Activated CD4-positive, alpha-beta T cell treated with anti-CD3 and anti-CD28 coated beads, Interleukin-2, Interleukin-4, amounts not matched to agents 100 ng/mL and 50 ng/mL, durations not matched to agents 16 hours and 8 hours (primary cell): ENCODE measurements around the gene VTI1A.
A peak's percentile ranks its signal among the peaks of the same experiment; 100 is the strongest.
"Not testable (repeated sequence)": the region's sequence is repeated elsewhere in the genome, so short reads cannot be mapped to it uniquely, and the experiment has no call there.

Experiments used
- DNase-seq: peaks from one replicate; pipeline ENCODE4 v3.0.0-alpha.2; 2020; ENCODE audit warnings: low spot score

Gene VTI1A

GRCh38 chr10:112507046-112507445, 60.0 kb downstream of the VTI1A start:
- no peak for DNase-seq

- no peak for DNase-seq
Measured at GRCh38 chr10:112507988-112508387, 61.0 kb downstream of the VTI1A start.

GRCh38 chr10:112509558-112510291, 62.7 kb downstream of the VTI1A start:
- no peak for DNase-seq

GRCh38 chr10:112510384-112510783, 63.4 kb downstream of the VTI1A start:
- DNase-seq = peak; percentile 49

GRCh38 chr10:112512294-112512693, 65.3 kb downstream of the VTI1A start:
- DNase-seq = no peak

GRCh38 chr10:112515126-112515525, 68.1 kb downstream of the VTI1A start:
- no peak for DNase-seq

- no peak for DNase-seq
Measured at GRCh38 chr10:112515852-112516251, 68.8 kb downstream of the VTI1A start.

GRCh38 chr10:112517451-112517862, 70.4 kb downstream of the VTI1A start:
- DNase-seq = no peak

GRCh38 chr10:112519133-112519761, 72.2 kb downstream of the VTI1A start:
- DNase-seq = peak; percentile 77

GRCh38 chr10:112520914-112521313, 73.9 kb downstream of the VTI1A start:
- DNase-seq = no peak

- DNase-seq = no peak
Measured at GRCh38 chr10:112524641-112525040, 77.6 kb downstream of the VTI1A start.

GRCh38 chr10:112525200-112525599, 78.2 kb downstream of the VTI1A start:
- no peak for DNase-seq

- peak; percentile 70 for DNase-seq
Measured at GRCh38 chr10:112526139-112526538, 79.1 kb downstream of the VTI1A start.

GRCh38 chr10:112526906-112527305, 79.9 kb downstream of the VTI1A start:
- no peak for DNase-seq

- DNase-seq = no peak
Measured at GRCh38 chr10:112528235-112528634, 81.2 kb downstream of the VTI1A start.

- DNase-seq = no peak
Measured at GRCh38 chr10:112531421-112531820, 84.4 kb downstream of the VTI1A start.

GRCh38 chr10:112532189-112532588, 85.2 kb downstream of the VTI1A start:
- DNase-seq = peak; percentile 83

- DNase-seq = no peak
Measured at GRCh38 chr10:112532956-112533355, 85.9 kb downstream of the VTI1A start.

- no peak for DNase-seq
Measured at GRCh38 chr10:112533916-112534315, 86.9 kb downstream of the VTI1A start.

GRCh38 chr10:112535531-112535951, 88.5 kb downstream of the VTI1A start:
- no peak for DNase-seq

- no peak for DNase-seq
Measured at GRCh38 chr10:112536663-112537062, 89.6 kb downstream of the VTI1A start.

GRCh38 chr10:112538168-112538567, 91.2 kb downstream of the VTI1A start:
- DNase-seq = no peak

GRCh38 chr10:112539340-112539739, 92.3 kb downstream of the VTI1A start:
- DNase-seq = no peak

- not testable (repeated sequence) for DNase-seq
Measured at GRCh38 chr10:112542823-112543222, 95.8 kb downstream of the VTI1A start.
